ENCODE data around the gene IMPDH1.

Gene IMPDH1

DNA sequence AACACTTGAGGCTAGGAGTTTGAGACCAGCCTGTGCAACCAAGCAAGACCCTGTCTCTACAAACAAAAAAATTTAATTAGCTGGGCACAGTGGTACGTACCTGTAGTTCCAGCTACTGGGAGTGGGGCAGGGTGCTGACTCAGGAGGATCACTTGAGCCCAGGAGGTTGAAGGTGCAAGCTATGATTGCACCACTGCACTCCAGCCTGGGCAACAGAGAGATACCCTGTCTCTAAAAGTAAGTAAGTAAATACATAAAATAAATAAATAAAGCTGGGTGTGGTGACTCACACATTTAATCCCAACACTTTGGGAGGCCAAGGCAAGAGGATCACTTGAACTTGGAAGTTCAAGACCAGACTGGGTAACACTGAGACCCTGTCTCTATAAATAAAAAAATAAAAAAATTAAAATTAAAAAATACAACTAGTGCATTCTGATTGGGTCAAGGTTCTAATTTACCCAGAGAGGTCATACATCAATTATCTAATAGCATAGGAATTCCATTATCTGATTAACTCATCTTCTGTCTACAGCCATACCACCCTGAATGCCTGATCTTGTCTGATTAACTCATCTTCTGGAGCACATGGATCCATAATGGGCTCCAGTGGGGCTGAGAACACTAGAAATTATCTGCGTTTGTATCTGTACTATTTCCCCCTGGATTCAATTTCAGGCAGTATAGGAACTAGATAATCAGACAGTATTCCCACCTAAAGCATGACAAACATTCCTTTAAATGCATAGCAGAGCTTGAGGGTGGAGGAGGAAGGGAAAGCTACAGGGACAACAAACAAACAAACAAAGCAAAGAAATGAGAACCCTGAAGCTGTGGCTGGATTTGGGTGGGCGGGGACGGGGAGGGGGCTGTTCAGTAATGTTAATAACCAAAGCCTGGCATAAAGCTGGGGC lies 24.9 kb upstream of the IMPDH1 start:
- DNase-seq (ENCODE audit: low read depth), result no peak

DNA sequence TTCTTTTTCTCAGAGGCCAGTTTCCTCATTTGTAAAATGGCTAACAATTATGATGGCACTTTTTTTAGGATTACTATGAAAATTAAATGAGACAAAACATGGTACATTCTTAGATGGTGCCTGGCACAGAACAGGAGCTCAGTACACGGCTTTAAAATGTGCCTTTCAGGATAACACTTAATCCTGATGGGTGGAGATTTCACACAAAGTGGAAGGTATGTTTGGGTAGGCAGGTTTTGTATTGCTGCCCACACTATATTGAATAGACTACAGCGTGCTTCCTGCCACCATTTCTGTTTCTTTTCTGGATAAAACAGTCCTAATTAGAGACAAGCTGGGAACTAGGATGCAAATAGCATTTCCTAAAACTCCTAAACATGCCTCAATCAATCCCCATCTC lies 22.0 kb upstream of the IMPDH1 start:
- DNase-seq (ENCODE audit: low read depth), result no peak

DNA sequence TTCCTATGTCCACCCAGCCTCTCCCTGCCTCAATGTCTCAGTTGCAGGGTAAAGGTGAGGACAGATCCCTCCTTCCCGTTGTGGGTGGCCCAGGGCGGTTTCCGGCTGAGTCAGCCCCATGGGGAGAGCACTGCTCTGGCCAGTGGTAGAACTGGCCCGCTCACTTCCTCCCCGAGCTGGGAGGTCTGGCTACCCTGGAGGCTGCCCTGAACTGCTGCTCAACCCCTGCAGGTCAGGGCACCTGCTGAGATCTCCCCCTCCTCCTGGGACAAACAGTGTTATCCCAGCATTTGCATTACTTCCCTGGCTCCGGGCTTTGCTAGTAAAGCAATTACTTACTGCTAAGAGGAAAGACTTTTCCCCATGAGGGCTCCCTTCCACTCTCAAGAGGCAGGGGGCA lies 21.4 kb upstream of the IMPDH1 start:
- no peak for DNase-seq (ENCODE audit: low read depth)

DNA sequence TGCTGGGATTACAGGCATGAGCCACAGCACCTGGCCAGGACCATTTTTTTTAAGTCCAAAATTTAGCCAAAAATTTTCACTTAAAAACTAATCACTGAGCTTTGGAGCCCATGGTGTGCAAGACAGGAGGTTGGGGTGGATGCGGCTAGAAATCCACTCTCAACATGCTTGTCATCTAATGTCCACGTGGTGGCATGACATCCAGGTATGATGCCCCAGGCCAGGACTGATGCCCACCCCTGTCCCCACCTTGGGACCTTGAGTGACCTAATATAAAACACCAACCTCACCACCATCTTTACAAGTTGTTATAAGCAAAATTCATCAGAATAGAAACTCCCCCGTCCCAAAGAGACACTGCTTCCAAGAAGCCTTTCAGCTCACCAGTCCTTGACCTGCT lies 20.4 kb upstream of the IMPDH1 start:
- DNase-seq (ENCODE audit: low read depth), result no peak

DNA sequence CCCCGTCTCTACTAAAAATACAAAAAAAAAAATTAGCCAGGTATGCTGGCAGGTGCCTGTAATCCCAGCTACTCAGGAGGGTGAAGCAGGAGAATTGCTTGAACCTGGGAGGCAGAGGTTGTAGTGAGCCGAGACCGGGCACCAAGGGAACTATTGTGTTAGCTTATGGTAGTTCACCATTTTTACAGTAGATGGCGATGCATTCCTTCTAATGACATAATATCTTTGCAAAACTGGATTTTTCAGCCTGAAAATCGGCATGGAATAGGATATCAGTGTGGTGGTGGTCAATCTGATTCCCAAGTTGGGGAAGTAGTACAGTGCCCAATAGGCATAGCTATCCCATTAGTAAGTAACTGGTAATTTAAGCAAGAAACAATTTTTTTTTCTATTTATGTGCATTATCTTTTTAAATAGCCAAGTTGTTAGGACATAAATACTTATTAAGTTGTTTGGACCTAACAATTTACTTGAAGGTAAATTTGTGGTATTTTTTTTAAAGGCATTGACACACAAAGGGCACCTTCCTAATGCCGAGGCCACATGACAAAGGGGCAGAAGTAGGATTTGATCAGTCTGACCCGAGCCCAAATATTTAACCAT lies 17.6 kb upstream of the IMPDH1 start:
- peak; percentile 73 for DNase-seq (ENCODE audit: low read depth)

DNA sequence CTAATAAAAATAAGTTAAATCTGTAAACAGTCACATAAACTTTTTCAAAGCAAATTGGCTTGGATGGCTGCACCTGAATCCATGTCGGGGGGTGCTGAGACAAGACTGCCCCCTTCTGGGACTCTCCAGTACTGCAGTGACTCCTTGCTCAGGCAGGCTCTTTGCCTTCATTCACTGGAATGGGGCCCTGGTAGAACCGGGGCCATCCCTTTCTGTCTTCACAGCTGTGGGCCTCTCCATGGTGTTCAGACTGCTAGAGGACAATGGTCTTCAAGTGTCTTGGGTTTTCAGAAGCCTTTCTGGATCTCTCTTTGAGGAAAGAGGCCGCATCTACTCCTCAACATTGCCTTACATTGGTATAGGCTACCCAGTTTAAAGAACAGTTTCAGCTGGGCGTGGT lies 16.1 kb upstream of the IMPDH1 start:
- peak; percentile 57 for DNase-seq (ENCODE audit: low read depth)

DNA sequence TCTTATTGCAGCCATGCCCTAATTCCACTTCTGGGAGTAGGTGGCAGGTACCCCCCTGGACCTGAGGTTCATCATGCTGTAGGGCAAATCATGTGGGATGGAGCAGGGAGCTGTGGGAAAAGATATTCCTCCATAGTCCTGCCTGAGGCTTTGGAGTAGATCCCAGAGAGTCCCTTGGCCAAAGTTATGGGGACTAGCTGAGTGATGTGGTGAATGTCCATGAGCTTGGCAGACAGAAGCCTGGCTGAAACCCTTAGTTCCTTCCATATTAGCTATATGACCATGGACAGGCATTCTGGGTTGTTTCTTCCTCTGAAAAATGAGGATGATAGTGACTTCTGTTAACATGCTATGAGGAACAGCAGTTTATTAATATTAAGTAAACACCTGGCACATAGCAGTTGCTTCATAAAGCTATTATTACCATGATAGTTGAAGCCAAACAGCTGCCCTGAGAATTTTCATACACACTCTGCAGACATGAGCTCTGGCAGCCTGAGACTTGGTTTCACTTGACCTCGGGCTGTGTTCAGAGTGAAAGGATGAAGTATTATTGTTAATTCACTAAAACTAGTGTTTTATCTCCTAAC lies 15.0 kb upstream of the IMPDH1 start:
- DNase-seq (ENCODE audit: low read depth), result no peak

DNA sequence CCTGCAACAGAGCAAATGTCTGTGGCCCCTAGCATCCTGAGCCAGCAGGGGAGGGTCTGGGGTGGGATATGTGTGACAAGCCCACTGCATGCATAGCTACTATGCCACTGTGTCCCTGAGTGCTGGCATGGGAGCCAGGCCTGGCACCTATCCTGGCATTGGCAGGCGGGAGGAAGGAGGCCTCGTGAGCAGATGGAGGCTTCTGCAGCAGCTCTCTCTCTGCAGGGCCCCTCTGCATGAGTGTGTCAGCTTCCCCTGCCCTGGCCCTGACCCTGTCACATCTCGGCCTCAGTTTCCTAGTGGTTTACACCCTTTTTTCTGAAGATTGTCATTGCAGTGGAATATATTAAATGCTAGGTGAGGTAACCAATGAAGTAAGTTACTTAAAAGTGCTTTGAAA lies 13.1 kb upstream of the IMPDH1 start:
- no peak for DNase-seq (ENCODE audit: low read depth)

DNA sequence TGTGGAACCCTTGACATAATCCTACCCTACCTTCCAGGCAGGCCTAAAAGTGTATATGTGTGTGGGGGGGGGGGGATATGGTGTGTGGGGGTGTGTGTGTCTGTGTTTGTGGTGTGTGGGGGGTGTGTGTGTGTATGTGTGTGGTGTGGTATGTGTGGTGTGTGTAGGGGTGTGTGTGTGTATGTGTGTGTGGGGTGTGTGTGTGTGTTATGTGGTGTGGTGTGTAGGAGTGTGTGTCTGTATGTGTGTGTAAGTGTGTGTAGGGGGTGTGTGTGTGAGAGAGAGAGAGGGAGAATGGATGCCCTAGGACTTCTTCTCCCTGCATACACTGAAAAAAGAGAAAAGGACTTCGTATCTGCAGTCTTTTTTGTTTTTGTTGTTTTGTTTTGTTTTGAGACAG lies 12.3 kb upstream of the IMPDH1 start:
- DNase-seq (ENCODE audit: low read depth), result no peak

DNA sequence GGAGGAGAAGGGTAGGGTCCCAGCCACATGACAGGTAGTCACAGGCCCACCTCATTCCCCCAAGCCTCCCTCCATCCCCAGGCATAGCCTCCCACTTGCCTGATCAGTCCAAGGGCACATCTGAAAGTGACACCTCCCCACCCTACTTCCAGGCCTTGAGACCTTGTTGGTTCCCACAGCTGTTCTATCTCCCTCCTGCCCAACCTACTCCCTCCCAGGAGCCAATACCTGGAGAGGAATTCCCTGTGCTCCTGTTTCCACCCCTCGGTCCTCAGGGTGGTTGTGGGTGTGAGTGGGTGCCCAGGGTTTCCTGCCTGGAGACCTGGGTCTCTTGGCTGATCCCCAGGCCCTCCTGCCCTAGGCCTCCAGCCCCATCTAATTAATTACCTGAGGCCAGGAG lies 11.6 kb upstream of the IMPDH1 start:
- DNase-seq (ENCODE audit: low read depth), result no peak

DNA sequence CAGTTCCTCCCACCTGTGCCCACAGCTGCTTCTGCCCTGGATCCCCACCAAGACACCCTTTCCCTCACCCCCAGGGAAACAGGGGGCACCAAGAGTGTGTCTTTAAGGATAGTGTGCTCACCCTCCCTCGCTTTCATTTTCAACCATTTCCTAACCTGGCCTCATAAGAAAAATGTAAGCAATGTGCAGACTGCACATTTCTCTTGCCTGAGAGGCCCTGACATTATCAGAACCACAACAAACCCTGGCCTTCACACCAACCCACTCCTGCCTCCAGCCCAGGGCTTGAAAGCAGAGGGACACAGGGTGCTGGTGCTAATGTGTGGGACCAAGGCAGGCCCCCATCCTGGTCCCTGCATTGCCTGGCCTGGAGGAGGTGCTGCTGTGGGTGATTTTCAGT lies 11.0 kb upstream of the IMPDH1 start:
- DNase-seq (ENCODE audit: low read depth), result no peak

DNA sequence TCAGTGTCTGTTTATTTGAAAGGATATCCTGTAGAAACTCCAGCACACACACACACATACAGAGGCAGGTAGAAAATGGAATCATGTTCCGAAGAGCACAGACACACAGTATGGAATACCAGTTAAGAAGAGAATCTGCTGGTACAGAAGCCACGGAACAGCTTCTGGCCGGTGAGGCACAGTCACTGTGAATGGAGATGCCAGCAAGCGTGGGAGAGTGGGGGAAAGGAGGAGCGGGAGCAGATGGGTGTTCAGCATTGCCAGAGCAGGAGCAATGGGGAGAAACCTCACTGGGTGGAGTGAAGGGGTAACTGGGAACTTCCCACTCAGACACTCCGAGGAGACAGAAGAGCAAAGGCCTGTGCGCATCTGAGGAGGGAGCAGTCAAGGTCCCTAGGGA lies 9.5 kb upstream of the IMPDH1 start:
- DNase-seq (ENCODE audit: low read depth), result no peak

DNA sequence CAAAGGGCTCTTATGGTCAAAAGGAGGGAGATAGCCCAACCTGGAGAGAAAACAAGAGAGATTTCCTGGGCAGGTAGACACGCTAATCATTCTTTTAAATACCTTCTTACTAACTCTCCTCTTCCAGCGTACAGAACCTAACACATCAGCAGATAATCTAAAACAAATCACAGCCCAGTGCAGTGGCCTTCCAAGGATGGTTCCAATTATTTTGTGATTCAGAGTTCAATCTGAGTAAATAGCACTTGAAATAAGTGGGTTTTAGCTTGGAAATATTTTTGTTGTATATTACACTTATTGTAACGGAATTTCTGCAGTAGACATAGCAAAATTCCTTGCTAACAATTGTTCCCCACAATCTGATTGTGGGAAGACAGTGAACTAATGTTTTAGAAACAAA lies 7.3 kb upstream of the IMPDH1 start:
- no peak for DNase-seq (ENCODE audit: low read depth)

DNA sequence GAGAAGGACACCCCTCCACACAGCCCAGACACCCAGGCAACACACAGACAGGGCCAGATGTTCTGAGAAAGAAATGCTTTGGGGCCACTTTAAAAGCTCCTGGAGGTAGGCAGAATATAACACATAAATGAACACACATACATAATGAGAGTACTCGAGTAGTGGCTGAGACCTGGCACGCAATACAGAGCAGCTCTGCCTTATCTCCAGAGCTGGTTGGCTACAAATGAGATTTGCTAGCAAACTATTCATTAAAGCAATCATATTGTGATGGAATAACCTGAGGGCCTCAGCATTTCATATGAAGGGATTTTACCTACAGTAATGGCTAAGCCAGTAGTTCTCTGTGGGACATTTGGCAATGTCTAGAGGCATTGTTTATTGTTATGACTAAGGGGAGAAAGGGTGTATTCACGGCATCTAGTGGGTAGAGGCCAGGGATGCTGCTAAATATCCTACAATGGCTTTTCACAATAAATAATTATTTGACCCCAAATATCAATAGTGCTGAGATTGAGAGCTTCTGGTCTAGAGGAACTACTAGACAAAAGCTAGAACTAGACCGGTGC lies 5.5 kb upstream of the IMPDH1 start:
- DNase-seq (ENCODE audit: low read depth), result no peak

DNA sequence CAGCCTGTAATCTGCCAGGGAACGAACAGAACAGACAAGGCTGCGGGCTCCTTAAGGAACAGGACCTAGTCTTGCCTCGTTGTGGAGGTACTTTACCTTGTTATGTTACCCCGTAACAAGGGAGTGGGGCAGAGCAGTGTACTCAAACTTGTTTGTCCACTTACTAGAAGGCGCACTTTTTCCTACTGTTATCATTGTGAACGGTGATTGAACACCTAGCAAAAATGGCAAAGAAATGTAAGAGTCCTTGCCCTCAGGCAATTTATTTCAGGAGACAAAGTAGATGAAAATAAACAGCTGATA lies 620 bp upstream of the IMPDH1 start:
- DNase-seq (ENCODE audit: low read depth), result peak; percentile 33

DNA sequence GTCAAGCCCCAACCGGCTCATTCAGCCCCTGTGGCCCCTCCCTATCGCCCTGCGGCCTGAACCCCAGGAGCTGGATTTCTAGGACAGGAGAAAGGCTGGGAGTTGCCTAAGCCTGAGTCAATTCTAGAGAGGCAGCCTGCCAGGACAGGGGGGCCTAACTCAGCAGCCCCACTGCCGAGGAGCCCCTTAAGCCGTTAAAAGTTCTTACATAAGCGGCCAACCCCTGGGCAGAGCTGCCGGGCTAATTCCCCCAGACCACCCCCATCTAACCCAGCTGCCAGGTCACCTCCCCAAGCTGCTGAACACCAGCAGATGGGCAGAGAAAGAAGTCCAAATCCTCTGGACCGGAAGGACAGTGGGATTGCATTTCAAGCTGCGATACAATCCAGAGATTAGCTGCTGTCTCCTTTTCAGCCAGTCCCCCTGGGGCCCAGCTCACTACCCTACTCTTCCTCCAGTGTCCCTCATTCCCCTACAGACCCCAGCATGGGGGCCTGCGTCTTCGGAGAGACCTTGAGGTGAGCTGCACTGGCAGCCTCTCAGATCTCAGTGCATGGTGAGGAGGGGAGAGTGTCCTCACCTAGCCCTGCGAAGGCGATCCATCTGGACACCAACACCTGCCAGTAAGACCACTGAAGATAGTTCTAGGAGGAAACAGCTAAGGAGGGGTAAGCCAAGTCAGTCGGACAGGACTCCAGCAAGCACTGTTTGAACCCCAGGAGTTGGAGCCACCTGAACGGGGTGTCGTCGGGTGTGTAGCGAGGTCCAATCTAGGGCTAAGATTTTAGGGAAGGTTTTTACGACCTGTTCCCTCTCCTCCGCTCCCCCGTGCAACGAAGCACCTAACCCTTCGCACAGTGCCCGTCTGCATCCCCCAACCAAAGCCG lies 830 bp downstream of the IMPDH1 start:
- no peak for DNase-seq (ENCODE audit: low read depth)

DNA sequence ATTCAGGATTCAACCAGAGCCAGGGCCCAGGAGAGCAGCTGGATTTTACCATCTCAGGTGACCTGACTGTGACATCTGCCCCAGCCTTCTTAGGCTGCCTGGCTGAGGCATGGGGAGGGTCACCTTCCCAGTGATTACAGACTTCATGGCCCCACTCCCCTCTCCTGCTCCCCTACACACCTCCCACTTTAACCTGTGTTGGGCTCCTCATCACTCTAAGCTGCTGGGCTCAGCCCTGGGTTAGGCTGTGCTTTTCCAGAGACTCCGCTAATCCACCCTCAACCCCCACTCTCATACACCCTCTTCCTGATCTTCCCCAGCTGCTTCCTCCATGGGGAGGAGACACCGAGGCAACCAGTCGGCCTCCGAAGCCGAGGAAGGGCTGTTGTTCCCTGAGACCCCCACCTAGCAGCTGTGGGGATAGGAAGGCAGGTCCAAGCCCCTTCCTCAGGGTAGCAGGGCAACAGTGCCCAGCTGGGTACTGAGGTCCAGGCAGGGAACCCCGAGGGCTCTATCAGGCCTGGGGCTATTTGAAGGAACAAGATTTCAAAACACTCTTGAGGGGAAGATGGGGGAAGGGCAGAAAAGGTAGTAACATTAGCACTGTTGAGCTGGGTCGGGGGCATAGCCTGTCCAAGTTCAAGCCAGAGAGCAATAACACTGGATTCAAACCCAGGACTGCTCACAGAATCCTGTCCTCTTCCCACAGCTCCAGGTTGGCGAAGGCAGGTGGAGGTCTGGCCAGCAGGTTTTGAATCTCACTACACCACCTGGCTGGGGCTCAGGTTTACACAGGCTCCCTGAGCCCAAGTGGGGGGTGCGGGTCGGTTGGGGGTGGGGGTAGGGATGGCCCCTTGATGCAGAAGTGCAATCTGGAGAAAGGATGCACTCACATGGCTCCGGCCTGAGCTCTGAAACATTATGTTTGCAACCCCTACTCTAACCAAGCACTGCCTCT lies 1.8 kb downstream of the IMPDH1 start:
- DNase-seq (ENCODE audit: low read depth), result no peak

DNA sequence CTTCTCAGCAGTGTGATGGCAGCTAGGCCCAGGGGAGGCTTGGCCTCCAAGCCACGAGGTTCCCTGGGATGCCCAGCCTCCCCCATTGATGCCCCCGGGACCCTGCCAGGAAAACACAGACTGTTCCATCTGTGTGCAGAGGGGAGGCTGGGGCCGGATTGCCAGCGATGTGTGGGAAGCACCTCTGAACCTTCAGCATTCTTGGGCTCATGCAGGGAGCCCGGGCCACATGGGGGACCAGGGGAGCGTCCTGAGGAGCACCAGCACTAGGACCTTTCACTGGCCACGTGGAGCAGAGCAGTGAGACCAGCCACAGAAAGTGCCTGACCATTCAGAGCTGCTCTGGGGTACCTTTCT lies 2.6 kb downstream of the IMPDH1 start:
- DNase-seq (ENCODE audit: low read depth), result no peak

DNA sequence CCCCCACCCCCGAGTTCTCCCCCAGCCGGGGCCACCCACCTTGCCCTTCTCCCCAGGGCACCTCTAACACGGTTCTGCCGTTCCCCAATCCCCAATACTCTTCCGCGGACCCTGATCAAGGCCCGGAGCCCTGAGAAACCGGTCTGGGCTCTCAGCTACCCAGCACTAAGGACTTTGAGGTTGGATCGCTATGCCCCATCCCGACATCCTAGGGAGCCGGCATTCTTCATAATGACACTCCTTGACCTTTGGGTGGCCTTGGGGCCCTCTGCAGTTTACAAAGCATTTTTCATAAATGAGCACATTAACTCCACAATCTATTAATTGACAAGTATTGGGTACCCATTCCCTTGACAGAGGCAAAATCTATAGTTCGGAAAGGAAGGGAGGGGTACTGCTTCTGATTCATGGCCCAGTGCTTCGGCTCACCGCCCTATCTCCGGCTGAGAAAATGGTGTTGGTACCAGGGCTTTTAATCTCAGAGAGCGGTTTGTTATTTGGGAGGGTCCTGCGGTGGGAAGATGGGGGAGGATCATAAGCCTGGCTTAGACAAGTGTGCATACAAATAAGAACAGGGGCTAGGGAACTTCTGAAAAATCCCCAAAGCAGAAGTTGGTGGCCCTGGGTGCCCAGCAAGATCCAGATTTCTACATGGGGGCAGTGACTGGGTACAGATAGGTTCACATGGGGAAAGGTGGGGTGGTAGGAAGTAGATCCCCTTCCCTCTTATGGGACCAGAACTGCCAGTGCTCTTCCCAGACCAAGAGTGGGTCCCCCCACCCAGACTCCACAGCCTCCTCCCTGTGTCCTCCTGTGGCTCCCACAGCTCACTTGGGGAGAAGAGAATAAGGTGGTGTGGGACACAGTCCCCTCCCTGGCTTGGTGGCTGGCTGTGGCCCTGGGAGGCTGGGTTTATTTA lies 3.2 kb downstream of the IMPDH1 start:
- no peak for DNase-seq (ENCODE audit: low read depth)
